Suppressor macrophage treated with lipopolysaccharide for 1 hour (primary cell): Measurements from ENCODE around the gene ARMC10.
"Not testable (repeated sequence)": the region's sequence is repeated elsewhere in the genome, so short reads cannot be mapped to it uniquely, and the experiment has no call there.

Source experiments
- DNase-seq, 3 donors: peaks; one replicate each; pipeline ENCODE4 v3.0.0-alpha.2; 2020 to 2022

Gene ARMC10

DNA sequence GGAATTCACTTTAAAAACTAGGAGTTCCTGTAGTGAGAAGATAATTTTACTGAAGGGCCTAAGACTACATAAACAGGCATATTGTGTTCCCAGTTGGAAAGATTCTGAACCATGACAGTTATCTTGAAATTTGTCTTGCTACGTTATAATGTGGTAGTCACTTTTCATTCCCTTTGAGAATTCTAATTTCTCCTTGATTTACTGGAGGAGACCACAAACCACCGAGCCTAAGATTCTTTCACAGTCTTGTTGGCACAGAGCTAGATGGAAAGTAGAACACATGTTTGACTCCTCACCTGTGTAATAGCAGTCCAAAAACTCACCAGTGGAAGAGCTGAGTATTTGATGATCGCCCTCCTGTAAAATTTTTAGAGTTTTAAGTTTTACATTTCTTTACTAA lies 4.9 kb downstream of the ARMC10 start:
- DNase-seq = no peak

DNA sequence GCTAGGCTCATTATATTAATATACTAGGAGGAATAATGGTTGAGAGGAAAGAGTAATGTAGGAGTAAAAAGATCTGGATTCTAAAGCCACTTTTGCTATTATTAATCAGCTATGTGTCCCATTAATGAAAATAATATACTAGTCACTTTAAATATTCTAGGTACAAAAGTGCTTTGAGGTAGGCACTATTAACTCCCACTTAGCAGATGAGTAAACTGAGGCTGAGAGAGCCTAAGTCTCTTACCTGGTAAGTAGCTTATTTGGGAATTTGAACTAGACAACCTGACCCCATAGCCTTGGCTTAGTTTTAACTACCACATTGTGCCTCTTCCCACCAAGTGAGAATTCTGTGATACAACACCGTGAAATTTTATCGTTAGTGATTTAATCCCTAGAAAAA lies 6.0 kb downstream of the ARMC10 start:
- DNase-seq = no peak

DNA sequence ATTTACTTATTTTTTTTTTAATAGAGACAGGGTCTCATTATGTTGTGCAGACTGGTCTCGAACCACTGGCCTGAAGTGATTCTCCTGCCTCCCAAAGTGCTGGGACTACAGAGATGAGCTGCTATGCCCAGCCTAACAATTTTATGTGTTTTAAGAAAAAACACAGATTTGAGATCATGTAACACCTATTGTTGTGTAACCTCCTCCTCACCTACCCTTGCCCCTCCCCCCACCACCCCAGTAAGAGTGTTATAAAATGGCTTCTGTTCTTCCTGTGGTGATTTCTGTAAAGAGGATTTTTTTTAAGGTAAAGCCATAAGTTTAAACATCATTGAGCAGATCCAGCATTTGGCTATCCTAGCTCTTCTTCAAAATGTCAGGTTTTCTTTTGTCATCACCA lies 7.6 kb downstream of the ARMC10 start:
- no peak for DNase-seq

DNA sequence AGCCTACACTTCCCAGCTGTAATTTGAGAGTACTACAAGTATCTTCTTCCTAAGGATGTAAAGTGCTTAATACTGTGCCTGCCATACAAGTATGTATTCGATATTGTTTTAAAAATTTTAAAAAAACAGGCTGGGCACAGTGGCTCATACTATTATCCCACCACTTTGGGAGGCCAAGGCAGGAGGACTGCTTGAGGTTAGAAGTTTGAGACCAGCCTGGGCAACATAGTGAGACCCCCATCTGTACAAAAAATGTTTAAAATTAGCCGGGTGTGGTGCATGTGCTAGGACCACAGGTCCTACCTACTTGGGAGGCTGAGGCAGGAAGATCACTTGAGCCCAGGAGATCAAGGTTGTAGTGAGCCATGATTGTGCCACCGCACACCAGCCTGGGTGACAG lies 8.3 kb downstream of the ARMC10 start:
- no peak for DNase-seq

DNA sequence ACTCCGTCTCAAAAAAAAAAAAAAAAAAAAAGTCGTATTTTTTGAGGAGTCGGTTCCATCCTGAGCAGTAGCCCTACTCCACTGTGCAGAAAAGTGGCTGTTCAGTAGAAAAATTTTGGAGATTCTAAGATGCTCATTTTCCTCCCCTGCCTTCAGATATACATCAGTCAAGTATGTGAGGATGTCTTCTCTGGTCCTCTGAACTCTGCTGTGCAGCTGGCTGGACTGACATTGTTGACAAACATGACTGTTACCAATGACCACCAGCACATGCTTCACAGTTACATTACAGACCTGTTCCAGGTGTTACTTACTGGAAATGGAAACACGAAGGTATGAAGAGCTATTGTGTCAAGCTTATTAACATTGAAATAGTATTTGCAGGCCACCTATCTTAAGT lies 17.4 kb downstream of the ARMC10 start:
- not testable (repeated sequence) for DNase-seq

DNA sequence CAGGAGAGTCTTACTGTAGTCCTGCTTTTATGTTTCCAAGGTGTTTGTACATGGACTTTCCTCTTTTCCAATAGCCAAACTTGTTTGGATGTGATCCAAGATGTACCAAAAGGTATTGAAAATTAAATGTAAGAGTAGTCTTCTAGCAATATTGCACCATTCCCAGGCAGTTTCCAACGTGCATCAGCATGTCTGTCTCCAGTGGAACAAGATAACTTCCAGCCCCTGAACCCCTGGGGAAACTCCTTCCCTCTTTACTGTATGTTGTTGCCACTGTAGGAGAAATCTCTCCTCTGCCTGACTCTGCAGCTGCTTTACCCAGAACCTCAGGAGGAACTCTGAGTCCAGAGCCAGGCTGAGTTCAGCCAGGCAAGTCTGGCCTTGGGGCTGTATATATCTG lies 18.5 kb downstream of the ARMC10 start:
- DNase-seq = no peak

DNA sequence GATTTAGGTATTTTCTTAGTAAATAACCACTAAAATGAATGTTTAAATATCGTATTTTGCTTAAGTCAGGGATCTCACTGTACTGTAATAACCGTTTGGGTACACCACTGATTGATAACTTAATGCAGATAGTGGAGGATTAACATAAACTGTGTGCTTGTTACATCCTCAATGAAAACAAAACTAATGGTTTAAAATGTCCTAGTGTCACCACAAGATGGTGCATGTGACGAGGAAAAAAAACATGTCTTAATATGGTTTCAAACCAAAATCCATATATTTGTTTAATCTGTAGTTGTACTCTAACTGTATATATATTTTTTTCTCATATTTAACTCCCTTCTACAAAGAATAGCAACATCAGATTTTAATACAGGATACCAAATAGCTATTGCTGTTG lies 19.2 kb downstream of the ARMC10 start:
- DNase-seq = no peak

DNA sequence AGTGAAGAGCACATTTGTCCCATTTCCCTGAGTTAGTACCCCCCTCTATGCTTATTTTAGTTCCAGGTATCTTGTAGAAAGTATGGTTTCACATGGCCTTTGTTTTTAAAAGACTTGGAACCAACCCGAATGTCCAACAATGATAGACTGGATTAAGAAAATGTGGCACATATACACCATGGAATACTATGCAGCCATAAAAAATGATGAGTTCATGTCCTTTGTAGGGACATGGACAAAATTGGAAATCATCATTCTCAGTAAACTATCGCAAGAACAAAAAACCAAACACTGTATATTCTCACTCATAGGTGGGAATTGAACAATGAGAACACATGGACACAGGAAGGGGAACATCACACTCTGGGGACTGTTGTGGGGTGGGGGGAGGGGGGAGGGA lies 20.6 kb downstream of the ARMC10 start:
- DNase-seq = not testable (repeated sequence)

DNA sequence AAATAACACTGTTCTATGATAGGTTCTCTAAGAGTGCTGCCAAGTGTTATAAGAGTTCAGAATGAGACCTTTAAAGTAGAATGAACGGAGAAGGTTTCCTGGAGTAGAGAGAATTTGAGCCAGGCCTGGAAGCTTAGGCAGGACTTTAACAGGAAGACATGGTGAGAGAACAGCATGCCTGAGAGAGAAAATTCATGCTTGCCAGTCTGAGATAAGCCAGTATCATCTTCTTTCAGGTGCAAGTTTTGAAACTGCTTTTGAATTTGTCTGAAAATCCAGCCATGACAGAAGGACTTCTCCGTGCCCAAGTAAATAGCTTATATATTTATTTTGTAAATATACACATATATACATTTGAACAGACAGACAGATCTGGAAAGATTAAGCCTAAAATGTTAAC lies 22.1 kb downstream of the ARMC10 start:
- DNase-seq = no peak

DNA sequence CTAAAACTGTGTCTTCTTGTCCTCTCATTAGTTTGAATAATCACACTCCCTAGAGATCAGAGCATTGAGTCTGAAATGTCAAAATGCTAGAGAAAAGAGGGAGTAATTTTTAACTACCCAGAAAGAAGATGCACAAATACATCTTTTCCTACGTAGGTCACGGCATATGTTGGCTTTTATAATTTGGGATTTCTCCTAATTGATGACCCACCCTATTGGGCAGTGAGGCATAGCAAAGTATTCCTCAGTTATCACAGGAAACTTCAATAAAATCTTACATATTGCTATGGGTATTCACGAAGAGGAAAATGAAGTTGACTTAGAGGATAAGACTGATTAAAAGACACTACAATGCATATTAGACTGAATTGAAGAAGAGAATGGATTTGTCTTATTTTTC lies 25.4 kb downstream of the ARMC10 start:
- DNase-seq = no peak

DNA sequence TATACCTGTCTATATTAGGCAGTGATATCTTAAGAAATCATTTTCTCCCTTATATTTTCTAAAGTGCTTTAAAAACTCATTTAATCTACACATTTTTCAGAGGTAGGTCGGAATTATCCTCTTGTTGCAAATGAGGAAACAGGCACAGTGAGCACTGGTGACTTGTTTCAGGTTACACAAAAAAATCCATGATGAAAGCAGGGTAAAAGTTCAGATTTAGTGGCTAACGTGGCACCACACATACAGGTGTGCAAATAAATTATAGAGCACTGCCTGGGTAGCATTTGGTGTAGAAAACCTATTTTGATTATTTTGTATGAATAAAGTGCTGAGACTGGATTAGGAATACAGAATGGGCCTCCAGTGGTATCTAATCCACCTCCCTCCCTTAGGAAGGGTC lies 26.6 kb downstream of the ARMC10 start:
- DNase-seq = no peak

DNA sequence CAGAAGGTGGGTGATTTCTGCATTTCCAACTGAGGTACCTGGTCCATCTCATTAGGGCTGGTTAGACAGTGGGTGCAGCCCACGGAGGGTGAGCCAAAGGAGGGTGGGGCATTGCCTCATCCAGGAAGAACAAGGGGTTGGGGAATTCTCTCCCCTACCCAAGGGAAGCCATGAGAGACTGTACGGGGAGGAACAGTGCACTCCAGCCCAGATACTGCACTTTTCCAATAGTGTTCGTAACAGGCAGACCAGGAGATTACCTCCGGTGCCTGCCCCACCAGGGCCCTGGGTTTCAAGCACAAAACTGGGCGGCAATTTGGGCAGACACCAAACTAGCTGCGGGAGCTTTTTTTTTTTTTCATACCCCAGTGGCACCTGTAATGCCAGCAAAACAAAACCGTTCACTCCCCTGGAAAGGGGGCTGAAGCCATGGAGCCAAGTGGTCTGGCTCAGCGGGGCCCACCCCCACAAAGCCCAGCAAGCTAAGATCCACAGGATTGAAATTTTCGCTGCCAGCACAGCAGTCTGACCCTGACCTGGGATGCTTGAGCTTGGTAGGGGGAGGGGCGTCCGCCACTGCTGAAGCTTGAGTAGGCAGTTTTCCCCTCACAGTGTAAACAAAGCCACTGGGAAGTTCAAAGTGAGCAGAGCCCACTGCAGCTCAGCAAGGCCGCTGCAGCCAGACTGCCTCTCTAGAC lies 31.2 kb downstream of the ARMC10 start:
- no peak for DNase-seq

DNA sequence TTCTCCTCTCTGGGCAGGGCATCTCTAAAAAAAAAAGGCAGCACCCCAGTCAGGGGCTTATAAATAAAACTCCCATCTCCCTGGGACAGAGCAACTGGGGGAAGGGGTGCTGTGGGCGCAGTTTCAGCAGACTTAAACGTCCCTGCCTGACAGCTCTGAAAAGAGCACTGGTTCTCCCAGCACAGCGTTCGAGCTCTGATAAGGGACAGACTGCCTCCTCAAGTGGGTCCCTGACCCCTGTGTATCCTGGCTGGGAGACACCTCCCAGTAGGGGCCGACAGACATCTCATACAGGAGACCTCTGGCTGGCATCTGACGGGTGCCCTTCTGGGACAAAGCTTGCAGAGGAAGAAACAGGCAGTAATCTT lies 31.7 kb downstream of the ARMC10 start:
- DNase-seq = not testable (repeated sequence)

DNA sequence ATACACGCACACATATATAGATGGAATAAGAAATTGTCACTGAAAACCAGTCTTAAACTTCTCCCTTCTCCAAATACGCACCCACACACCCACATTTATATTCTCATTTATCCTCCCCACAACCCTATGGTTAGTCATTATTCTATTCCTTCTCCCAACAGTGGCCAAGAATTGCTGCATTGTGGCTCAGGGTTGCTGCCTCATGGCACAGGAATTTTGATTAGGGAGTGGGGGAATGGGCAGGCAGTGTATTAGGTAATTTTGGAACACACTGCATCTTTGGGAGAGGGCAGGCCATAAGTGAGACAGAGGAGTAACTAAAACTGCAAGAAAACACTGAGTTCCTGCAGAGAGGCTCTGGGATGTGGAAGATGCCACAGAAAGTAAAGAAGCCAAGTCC lies 38.2 kb downstream of the ARMC10 start:
- no peak for DNase-seq

DNA sequence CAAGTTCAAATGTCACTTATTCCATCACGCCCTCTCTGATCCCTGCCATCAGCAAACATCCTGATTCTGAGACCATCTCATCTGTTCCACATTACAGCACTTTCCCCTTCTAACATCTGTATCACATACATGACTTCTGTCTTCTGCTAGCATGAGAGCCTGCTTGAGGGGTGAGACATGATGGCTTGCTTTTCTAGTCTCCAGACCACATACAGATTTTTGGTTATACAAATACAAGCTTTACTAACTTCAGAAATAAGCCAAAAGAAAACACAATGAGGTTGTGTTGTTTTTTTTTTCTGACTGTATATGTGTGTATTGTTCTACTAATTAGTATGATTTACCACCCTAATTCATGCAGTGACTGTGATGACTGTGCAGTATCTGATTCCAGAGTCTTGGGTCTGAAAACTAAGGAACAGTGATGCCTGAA lies 39.7 kb downstream of the ARMC10 start:
- no peak for DNase-seq

DNA sequence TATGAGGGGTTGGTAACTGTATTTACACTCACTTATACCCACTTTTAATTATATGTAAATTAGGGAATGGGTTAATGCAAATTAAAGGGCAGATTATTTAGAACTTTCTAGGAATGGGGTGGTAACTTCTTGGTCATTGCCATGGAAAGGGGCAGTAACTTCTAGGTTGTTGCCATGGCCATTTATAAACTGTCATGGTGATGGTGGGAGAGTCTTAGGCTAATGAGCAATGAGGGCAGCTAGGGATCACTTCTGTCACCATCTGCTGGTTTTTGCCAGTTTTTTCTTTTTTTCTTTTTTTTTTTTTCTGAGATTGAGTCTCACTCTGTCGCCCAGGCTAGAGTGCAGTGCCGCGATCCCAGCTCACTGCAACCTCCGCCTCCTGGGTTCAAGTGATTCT lies 40.8 kb downstream of the ARMC10 start:
- no peak for DNase-seq

DNA sequence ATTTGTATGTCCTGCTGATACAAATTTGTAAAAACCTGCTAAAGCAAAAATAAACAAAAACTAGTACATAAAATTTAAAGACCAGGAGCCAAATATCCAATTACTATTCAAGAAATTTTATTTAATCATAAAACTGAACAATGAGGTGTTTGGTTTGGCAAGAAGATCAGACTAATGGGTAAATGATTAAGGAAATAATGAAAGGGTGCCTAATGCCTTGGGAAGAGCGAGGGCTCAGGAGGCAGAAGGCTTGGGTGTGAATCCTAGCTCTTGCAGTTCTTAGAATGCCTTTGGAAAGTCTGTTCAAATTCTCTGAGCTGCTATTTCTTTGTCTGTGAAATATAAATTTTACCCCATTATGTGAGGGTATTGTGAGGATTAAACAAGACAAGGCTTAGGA lies 41.6 kb downstream of the ARMC10 start:
- no peak for DNase-seq

DNA sequence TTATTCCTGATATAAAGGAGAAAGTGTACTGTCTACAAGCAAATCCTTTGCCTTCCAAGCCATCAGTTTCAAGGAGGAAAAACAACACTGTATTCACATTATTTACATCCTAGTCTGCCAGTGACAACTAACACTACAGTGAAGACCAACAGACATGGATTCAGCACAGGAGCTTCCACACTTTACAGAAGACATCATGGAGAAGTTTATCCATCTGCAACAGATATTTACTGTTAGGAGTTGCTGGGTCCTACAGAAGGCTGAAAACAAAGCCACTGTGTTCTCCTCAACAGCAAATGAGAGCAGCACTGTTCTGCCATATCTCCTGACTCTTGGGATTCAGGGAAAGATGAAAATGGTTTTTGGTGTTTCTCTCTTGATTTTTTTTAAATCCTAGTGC lies 42.1 kb downstream of the ARMC10 start:
- DNase-seq = no peak

DNA sequence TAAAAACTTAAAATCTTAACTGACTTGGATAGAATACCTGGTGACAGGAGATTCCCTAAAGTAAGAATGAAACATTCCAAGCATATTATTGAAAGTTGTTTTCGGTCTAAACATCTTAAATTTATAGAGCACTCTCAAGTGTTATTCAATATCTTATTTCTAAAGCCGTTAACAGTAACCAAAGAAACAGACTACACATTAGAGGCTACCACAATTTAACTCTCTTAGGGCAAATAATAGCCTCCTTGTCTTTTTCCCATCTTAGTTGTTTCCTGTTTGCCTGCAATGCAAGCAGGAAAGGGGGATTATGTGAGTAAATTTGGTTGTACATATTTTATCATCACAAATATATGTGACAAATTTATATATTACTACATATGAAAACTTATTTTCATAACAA lies 42.5 kb downstream of the ARMC10 start:
- no peak for DNase-seq

DNA sequence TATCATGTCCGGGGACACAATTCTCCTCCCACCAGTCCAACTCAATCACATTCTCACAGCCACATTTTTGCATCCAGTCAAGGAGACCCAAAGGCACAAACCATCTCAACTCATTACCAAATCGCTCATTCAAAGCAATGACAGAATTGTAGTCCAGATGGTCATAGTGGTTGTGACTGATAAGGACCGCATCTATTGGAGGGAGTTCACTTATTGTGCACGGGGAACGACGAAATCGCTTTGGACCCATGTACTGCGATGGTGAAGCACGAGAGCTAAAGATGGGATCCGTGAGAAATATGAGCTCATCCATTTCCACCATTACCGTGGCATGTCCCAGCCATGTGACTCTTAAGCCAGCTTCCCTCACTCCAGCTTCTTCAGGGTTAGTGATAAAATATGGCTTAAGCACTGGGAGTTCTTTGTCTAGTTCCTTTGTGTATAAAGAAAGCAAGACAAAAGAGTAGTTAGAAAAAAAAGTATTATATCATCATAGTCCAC lies 44.9 kb downstream of the ARMC10 start:
- DNase-seq = no peak

DNA sequence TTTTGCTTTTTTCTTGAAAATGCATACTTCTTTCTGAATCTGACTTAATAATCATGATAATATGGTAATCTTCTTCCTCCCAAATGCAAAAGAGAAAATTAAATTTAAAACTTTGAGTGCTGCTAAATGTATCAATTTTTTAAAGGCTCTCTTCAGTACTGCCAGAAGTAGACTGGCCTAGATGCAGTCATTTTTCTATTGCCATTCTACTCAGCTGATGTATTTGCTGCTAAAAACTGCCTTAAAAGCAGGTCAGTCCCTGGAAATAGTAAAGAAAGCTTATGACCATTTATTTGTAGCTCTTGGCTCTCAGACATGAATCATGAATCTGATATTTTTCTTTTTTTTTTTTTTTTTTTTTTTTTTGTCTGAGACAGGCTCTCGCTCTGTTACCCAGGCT lies 45.4 kb downstream of the ARMC10 start:
- DNase-seq = no peak

DNA sequence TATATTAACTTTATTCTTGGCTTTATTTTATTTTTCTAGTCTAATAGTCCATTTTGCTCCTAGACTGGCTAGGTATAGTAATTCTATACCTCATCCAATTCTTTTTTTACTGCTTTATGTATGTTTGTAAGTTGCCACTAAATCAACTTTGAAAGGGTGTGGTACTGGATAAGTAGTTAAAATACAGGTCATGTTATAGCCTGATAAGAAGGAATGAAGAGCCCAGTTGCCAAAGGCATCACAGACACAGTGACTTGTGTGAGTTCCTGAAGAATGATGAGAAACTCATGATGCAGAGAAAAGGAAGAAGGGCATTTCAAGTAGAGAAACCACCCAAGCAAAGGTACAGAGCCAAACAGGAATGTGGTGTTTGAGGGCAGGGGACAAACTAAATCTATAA lies 46.7 kb downstream of the ARMC10 start:
- no peak for DNase-seq

DNA sequence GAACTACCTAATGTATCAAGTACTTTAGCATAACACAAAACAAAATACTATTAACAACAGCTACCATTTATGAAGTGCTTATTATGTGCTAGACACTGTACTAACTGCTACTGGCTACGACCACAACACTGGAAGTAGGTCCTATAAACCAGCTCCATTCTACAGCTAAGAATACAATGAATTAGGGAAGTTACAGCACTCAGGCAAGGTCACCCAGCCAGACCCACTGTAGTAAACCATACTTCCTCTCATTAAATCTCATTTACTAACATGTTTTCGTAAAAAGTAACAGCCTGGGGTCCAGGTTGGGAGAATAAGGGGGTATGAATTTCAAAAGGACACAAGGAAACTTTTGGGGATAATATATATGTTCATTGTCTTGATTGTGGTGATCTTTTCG lies 48.6 kb downstream of the ARMC10 start:
- DNase-seq = peak in 2 of 3 donors; percentile 8 to 10

DNA sequence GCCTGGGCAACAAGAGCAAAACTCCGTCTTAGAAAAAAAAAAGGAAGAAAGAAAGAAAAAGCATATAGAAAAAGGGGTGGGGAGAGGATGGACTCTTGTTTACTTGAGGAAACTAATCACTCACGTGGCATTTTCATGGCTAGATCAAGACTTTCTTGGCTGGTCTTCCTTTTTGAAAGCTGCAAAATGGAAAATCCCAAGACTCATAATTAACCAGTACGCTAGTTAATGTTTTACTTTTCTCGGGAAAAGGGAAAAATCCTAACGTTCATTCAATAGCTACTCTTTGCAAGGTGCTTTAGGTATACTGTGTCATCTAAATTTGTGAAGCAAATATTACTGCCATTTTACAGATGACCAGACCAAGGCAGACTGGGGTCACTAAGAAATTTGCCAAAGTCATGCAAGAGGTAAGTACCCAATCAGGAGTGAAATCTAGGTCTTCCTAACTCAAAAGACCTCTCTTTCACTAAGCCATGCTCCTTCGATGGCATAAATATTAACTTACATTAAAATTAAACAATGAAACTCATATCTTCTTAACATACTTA lies 49.6 kb downstream of the ARMC10 start:
- DNase-seq = no peak

DNA sequence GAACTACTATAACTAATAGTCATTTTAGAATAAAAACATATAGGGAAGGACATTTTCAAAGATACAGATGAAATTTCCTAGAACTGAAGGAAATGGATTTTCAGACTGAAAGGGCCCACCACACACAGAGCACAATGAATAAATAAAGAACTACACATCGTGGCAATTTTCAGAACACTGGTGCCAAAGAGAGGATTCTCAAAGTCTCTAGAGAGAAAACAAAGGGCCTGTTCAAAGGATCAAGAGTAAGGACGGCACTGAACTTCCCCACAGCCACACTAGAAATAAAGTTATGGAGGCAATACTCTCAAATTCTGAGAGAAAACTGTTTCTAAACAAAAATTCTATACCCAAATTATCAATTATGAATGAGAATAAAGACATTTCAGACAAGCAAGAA lies 52.1 kb downstream of the ARMC10 start:
- no peak for DNase-seq
